NCI-H2171 (cell line): Measurements from ENCODE around the gene RRAGD.
A peak's percentile ranks its signal among the peaks of the same experiment; 100 is the strongest.

ENCODE experiments used
- DNase-seq: peaks from one replicate; lab custom pipeline; 2025; lab: John Stamatoyannopoulos, UW

RRAGD gene

DNA sequence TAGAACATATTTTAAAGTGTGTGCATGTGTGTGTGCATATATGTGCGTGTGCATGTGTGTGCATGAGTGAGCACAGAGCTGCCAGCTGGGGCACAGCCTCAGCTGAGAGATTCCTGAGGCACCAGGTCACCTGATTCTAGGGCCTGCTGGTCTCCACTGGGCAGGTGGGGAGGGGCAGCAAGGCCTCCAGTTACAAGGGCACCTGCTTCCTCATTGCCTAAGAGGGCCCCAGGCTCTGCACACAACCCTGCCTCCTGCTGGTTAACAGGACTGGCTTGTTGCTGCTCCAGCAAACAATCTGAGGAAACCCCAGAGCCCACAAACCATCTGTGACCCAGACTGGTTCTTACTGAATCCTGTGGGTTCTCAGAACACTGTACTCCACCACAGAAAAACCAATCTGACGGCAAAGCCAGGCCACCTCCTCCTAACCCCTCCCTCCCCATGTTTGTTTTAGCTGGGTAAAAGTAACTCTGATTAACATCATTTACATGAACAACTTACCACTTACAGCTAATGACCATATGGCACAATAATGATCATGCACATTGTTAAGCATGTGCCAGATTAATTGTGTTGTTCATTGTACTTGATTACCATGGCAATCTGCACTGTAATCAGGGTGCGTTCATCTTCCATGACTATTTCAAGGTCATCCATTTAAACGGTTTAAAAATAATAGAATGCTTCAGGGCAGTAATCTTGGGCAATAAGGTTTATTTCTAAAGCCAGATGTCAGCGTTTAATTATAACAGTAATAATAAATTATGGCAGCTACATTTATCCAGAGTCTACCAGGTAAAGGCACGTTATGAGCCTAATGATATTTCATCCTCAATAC is 36.4 kb downstream of the RRAGD start:
- peak; percentile 81 for DNase-seq

DNA sequence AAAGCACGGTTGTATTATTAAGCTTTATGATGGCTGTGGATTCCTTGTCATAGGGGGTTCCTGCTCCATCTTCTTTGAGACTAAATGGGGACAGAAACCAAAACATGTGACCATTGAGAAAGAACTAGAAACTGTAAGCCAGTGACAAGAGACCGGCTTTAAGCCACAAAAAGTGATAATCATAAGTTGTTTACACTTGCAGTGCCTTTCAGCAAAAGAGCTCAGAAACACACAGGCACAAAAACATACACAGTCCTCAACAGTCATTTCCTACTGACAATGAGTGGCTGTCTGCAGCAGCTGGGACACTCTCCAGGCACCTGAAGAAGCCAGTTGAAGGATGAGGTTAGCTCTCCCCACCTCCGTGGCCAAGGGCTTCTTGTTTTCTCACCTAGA is 39.6 kb downstream of the RRAGD start:
- DNase-seq, result no peak

DNA sequence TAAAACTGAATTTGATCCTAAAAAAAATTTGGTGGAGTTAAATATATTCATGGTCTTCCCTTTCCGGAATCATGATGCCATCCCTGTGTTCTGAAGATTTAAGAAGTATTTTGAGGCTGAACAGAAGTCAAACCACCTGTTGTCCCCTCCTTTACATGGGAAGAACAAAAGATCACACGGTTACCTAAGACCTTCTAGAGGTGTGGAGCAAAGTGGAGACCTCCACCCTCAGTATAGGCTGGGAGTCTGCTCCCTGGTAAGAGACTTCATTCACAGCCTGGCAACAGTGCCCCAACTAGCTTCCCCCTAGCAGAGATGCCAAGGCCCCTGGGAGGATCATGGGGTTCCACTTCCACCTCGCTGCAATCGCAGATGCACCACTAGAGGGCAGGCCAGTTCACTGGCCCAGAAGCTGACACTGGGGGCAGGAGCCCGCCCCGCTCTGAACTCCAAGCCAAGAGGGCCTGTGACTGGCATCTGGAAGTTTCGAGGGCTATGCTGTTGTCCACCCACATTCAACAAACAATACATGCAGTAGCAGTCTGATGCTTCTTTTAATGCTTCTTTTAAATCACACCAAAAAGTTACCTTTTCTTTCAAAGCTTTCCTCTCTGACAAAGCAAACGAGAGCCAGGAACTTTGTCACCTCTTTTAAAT is 40.1 kb downstream of the RRAGD start:
- peak; percentile 6 for DNase-seq

DNA sequence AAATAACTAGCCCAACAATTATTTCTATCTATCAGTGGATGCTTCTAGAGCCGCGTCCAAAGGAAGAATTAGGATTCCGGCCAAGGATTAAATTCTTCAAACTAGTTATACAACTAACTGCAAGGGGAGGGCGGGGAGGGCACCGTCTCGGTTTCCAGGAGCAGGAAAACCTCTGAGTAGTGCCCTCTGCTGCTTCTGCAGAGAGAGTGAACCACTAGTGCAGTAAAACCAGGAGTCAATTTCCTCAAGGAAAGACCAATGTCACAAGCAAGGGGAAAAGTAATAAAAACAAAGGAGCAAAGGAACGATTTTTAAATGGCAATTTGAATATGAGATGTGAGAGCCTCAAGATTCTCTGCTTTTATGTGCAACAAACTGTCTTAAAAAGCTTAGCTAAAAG is 43.1 kb downstream of the RRAGD start:
- DNase-seq, result no peak

DNA sequence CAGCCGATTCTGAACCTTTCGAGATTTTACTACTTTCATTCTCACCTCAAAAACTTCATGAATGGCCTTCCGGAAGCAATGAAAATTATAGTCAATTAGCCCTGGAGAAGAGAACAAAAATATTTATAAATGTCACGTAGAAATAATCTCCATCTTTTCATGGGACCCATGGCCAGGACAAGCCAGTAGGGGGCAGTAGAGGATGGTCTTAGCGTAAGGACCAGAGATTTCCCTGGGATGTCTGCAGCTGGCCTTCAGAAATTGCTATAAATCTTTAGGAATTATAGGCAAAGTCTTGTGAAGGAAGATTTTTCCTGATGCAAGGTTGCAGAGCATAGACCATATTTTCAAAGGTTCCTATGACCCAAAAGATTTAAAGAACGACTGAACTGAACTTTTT is 44.0 kb downstream of the RRAGD start:
- DNase-seq, result peak; percentile 2

DNA sequence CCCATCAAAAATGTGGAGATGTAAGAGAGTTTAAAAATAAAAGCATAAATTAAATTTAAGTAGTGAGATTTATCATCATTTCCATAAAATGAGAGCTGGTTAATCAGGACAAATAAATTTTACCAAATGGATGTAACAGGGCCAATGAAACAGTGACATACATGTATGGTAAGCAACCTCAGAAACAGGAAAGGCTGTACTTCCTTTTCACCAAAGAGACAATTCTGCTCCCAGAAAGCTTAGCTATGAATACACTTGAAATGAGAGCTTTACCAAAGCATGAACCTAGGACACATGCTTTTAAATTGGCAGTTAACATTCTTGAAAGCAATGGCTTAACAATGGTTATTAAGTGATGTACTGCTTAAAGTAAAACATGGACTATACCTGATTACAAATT is 47.5 kb downstream of the RRAGD start:
- no peak for DNase-seq

DNA sequence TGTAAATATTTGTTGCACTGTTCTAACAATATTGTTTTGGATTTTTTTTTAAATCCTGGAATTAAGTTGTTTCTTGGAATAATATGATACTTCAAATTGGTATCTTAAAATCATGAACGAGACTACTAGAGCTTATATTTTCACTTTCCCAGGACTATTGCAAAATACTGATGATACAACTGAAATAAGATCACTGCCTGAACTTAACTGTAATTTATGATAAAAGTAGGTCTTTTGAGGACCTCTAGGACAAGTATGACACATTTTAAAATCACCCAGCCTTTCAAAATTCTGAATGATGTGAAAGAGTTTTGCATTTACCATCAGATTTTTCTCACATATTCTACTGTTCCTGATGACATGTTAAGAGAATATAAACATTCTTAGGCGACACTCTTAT is 50.9 kb downstream of the RRAGD start:
- DNase-seq, result no peak

DNA sequence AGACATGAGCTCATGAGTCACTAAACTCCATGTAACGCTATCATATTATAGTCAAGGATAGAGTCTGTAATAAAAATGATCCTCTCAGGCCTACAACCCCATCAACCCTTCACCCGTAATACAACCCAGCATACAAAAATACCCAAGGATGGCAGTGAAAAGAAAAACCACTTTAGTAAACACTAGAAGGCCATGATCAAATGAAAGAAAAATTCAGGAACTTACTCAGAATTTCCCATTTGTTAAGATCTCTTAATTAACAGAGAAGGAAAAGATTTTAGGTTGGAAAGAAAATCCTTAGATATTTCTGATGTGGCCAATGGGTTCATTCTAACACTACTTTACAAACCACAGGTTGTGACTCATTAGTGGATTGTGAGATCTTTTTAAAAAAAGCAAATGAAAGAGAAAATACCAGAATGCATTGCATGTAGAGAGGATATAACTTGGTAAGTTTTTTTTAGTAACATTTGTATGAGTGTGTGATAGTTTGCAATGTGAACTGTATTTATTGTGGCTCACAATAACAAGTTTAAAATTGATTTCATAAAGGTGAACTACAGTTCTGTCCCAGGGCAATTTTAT is 51.6 kb downstream of the RRAGD start:
- no peak for DNase-seq

DNA sequence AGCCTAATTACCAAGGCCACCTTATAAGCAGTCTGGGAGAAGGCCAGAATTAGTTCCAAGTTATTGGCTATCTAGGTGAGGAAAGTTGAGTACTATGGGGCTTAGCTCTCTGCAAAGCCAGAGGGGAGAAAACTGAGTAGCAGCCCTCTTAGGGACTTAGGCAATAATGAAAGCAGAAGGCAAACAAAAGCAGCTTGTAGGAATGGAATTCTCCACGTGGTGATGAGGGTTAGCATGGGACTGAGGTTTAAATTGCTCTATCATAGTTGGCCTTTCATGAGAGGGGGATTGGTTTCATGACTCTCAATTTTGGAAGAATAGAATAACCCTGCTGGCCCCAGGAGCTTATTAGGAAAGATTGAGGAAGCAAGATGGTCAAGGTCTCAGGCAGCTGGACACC is 52.5 kb downstream of the RRAGD start:
- no peak for DNase-seq

DNA sequence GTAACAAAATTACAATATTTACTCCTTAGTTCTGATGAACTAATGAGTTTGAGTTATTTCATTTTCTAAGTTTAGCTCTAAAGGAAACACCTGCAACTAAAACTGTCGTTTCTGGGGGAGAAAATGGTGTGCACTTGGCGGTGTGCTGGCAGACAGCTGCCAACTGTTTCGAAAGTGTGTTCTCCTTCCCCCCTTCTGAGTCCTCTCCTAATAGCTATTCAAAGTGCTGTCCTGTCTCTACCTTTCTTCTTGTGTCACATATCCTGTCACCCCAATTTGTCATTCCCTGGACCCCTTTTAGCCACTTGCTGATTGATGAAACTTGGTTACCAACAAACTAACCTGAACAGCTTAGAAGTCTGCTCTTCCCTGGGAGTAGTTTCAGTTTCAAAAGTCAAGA is 54.7 kb downstream of the RRAGD start:
- no peak for DNase-seq

DNA sequence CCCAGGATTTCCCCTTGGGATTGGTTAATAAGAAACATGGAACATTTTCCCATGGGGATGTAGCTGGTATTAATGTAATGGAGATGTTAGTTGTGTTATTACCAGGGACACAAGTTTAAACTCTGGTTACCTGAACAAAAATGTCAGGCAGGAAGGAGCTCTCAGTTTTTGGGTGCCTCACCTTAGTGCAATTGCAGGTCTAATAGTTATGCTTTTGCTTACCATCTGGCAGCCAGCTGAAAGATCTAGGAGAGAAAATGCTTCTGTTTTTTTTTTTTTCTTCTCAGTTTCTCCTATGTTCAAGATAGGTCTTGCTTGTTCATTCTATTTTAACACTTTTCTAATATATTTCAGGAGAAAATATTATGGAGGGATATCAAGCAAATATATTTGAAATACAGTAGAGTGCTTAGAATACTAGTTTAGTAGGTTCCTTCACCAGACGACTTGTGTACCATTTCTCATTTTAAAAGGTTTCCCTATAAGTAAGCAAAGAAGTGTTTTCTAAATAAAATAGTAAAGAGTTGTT is 55.4 kb downstream of the RRAGD start:
- peak; percentile 80 for DNase-seq

DNA sequence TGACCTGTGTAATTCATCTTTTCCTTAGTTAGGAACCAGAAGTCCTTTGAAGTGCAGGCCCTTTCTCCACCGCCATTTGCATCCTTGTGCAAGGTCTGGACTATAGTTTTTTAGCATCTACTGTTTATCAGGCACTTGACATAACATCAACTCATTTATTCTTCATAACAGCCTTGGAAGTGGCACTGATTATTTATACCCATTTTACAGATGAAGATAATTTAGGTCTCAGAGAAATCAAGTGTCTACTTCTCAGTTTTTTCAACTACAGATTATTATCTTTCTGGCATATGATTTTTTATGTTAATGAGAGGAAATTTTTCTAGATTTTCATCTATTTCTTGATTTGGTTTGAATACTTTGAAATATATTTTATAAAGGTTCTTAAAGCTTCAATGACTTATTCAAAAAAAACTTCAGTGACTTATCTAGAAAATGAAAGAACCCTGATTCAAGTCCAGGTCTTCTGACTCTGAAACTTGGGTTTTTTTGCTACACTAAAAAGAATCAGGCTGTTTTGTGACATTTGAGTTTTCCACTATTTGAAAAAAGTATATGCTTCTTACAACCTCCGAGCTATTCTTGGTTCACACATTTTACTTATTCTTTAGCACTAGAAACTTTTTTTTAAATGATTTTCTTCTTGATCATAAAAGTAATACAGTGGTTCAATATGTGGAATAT is 56.4 kb downstream of the RRAGD start:
- no peak for DNase-seq

DNA sequence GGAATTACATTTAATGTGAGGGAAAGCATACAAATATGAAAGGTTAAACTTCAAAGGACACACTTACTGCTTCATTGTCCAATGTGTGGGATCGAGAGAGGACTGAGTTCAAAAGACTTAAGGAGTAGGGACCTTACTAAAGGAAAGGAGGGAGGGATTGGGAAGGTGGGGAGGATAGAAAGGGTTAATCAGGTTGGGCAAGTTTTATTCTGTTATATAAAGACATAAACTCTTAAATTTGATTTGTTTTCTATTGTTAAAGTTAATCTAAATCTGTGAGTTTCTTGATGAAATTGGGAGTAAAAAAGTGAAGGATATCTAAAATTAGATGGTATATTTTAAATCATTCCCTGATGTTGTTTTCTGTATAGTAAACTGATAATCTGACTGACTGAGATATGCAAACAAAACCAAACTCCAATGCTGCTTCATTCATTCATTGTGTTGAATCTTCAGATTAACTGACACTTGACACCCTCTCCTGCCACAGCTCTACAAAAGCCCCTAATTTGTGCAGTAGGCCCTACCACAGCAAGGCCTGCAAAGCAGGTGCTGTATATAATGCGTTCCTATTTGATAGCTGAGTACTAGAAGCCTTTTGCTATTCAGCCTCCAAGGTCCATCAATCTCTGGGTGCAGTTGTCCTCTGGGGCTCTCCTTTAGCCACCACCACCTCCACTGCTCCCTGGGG is 58.2 kb downstream of the RRAGD start:
- DNase-seq, result no peak

DNA sequence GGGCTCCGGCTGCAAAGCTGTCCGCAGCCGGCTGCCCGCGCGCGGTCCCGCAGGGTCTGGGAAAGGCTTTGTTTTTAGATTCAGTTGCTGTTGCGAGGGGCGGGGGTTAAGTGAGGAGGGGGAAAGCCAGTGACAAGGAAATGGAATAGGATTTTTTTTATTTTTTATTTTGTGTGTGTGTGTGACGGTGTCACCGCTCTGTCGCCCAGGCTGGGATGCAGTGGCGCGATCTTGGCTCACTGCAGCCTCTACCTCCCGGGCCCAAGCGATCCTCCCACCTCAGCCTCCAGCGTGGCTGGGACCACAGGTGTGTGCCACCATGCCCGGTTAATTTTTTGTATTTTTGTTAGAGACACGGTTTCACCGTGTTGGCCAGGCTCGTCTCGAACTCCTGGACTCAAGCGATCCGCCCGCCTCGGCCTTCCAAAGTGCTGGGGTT is 58.9 kb downstream of the RRAGD start:
- no peak for DNase-seq

DNA sequence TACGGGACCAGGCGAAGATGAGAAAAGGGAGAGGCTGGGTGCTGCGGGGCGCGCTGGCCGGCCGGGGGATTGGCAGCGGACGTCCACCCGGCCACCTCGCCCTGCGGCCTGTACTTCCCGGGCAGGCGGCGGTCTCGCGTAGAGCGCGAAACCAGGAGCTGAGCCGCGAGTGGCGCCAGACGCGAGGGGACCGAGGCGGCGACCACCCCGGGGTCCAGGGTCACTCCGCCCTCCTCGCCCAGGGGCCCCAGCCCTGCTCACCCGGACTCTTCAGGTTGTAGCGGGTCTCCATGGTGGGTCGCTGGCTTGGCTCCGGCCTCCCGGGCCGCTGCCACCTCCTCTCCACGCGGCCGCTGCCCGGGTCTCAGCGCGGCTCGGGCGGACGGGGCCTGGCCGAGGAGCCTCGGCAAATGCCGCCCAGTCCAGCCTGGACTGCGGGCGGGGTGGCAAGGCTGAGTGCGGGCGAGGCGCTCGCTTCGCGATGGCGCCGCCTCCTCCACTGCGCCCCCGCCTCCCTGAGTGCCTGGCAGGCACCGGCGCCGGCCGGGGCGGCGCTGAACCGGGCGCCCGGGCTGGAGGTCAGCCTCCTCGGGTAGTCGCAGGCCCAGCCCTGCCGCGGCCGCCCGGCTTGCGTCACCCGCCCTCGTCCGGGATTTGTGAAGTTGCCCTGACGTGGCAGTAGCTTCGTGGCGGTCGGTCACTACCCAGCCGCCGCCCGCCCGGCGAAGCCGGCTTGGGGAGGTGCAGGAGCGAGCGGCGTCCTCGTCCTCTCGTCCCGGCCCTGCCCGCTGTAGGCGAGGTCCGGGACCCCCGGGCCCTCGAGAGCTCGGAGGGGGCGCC is 59.6 kb downstream of the RRAGD start, which contains the start of gene UBE2J1:
Gene UBE2J1, minus strand, starts transcription at position 445 of the 840 bp plus-strand sequence. Its CDS starts 153 bp downstream, at position 292.
- DNase-seq, result peak; percentile 42

DNA sequence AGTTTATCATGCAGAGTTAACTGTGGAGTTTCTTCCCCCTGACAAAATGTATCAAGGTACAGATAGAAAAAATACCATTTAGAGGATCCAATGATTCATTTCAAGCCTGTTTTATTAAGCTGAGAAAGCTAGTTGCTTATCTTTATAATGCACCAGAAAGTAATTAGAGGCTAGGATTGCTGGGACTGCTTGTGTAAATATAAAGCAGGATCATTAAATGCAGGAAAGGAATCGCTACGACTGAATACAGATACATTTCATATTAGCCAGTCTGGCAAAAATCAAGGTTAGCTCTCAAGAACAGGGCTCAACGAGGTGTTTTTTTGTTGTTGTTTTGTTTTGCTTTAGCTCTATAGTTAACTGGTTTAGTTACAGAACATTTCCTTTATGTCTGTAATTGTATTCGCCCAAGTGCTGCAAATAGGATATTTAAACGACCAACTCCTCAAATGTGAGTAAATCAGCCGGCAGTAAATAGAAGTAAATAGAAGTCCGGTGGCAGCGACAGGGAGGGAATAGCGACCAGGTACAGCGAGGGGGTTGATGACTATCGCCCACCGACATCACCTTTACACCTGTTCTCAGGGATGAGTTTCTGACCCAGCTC is 60.3 kb downstream of the RRAGD start:
- no peak for DNase-seq

DNA sequence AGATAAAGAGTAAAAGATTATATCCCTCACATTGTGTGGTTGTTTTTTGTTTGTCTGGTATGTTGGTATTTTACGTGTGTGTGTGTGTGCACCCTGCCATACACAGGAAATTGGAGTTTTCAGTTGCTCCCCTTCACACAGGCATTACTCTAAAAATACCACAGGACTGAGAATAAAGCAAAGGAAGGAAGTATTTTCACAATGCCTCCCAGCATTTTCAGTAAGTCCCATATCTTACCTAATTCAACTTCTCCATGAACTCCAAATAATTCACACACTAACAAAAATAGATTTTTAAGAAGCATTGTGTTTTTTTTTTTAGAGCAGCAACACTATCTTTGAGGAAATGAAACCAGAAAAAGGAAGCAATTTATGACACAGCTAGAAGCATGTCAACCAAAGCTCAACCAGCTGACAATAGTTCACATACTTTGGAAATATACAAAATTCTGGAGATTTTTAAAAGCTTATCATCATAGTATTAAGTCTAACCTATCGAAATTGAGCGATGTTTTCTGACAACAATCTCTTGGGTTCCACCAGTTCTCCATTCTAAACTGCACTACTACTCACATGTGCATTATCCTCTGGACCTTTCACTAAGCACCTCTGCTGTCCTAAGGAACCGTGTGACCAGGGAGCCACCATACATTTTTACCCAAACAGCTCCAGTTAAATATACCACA is 61.6 kb downstream of the RRAGD start:
- no peak for DNase-seq

DNA sequence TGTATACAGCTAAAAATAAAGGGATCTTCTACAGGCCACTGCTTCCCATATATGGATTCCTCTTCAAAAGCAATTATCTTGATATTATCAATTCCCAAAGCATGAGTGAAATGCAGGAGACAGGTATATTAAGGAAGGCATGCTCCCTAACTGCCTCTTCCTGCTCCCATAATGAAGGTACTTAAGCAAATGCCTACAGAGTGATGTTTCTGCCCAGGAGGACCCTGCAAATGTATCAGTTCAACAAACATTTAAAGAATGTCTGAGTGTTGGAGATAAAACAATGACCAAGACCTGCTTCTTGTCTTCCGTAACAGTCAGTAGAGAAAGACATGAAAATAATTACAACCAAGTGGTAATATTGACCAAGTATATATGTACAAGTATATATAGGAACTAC is 63.7 kb downstream of the RRAGD start:
- DNase-seq, result no peak

DNA sequence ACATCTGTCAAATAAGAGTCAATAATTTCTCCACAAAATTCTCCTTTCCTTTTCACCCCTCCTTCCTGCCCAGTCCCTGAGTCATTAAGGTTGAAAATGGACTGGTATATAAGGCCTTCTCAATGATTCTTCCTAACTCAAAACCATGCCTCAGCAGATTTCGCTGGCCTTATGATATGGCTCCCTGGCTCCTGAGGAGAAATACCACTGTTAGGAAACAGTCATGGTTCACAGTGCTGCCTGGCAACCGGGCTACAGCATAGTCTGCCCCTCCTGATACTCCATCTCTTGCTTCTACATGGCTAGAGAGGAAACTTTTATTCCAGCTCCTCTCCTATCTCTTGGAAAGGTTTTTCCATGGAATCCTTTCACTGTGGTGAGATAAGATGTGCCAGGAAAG is 64.2 kb downstream of the RRAGD start:
- no peak for DNase-seq

DNA sequence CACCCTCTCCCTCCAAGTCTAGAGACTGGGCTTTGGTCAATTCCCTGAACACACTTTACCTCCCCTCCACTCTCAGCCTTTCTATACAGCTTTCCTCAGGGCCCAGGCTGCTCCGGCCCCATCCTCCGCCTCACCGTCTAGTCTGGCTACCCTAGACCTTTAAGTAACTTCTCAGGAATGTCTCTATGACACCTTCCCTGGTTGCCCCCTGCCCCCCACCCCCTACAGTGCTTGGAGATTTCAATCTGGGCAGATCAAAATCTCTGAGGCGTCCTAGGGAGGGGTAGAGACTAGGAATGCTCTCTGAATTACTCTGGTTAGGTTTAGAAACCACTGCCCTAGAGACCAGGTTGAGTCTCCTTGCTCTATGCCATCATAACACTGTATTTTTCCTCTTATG is 65.6 kb downstream of the RRAGD start:
- no peak for DNase-seq
